GM21723 (cell line): ENCODE measurements around the gene KRT9.
"Not testable (repeated sequence)": the region's sequence is repeated elsewhere in the genome, so short reads cannot be mapped to it uniquely, and the experiment has no call there.

ENCODE experiments used
- ATAC-seq: cut with Tn5 transposase; IDR thresholded peaks from one replicate; pipeline ENCODE4 v1.9.1; 2021; ENCODE audit warnings: mild to moderate bottlenecking, moderate library complexity; ENCODE audit not compliant: unreplicated experiment

The KRT9 gene

GRCh38 chr17:41548844-41549595, 22.8 kb downstream of the KRT9 start:
- peak; percentile 73 for ATAC-seq

- no peak for ATAC-seq
These were observed 23.7 kb downstream of the KRT9 start for GRCh38 chr17:41547921-41548843.

GRCh38 chr17:41547378-41547841, 24.4 kb downstream of the KRT9 start:
- ATAC-seq: no peak

- ATAC-seq: no peak
These were observed 25.0 kb downstream of the KRT9 start for GRCh38 chr17:41546819-41547218.

DNA sequence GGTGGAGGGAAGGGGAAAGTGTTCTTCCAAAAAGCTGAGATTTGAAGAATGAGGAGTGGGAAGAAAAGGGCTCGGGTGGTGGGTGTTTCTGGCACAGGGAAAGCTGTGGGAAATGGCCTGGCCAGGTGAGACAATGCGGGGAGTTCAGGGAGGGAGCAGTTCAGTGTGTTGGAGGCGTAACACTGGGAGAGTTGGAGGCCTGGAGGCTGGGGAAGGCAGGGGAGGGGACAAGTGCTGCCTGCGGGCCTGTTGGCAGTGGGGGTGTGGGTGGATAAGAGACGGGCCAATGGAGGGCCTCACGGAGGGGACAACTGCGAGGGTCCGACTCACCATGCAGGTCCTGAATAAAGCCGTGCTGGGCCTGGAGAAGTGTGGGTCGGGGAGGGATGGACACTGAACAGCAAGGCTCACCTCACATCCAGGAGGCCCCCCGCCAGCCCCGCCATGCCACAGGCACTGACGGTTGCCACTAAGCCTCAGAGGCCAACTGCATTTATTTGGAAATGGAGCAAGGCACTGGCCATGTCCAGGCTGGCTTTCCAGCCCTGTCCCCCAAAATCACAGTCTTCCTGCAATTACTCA, 25.9 kb downstream of the KRT9 start:
- no peak for ATAC-seq

GRCh38 chr17:41544935-41545334, 26.9 kb downstream of the KRT9 start:
- ATAC-seq: no peak

DNA sequence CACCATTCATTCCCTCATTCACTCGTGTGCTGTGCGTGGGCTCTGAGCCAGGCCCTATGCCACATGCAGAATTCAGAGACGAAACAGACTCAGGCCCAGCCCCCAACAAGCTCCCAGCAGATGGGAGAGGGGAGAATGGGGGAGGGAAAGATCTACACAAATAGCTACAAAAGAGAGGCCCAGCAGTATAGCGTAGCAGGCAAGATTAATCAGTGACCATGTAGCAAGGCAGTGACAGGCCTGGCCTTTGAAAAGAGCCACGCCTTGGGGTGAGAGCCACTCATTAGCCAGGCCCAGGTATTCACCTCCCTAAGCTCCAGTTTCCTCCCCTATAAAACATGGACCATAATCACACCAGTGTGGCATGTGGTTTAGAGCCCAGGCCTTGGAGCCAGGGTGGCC, 27.4 kb downstream of the KRT9 start:
- ATAC-seq: no peak

- ATAC-seq: not testable (repeated sequence)
These were observed 29.1 kb downstream of the KRT9 start for GRCh38 chr17:41542786-41543185.

DNA sequence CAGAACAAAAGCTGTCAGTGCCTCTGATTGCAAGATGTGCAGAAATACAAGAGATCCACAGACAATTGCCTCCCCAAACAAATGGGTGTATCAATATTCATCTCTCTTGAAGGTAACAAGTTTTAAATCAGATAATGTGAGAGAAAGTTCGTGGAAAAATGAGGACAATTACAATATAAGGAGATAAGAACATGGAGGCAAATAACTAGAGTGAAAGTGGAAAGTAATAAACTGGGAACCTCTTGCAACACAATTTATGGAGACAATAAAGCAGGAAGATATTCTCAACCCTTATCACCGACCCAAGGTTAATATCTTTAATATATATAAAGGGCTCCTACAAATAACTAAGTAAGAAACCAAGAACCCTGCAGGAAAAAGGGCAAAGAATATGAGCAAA, 29.5 kb downstream of the KRT9 start:
- ATAC-seq: no peak

- no peak for ATAC-seq
These were observed 30.8 kb downstream of the KRT9 start for GRCh38 chr17:41540921-41541625.

- no peak for ATAC-seq
These were observed 31.7 kb downstream of the KRT9 start for GRCh38 chr17:41539979-41540701.

GRCh38 chr17:41539071-41539492, 32.8 kb downstream of the KRT9 start:
- no peak for ATAC-seq

DNA sequence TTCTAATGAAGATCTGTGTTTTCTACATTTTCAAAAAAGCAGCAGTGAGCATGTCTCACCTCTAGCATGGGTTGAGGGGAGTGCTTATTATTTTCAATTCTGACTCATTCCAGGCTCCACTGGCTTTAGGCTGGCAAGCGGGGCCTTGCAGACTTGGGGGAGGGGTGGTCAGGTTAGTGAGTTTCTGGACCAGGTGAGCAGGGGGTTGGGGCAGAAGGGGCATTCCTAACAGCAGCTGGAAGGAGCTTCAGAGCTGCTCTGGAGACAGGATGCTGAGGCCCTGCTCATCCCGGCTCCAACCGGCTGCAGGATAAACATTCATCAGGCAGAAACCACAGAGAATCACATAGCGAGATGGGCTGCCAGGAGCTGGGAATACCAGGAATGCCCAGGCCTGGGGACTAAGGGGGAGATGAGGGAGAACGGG, 33.3 kb downstream of the KRT9 start:
- ATAC-seq: no peak

DNA sequence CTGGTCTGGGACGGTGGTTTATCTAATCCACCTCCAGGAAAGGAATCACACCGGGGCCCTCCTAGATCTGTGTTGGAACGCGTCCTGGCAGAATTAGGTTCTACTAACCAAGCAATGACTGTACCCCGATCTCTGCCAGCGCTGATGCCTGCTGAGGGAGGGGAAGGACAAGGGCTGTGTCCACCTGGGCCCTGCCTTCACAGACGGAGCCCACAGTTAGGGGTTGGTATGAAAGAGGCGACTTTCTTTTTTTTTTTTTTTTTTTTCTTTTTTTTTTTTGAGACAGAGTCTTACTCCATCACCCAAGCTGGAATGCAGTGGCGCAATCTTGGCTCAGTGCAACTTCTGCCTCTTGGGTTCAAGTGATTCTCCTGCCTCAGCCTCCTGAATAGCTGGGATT, 33.9 kb downstream of the KRT9 start:
- ATAC-seq: no peak

DNA sequence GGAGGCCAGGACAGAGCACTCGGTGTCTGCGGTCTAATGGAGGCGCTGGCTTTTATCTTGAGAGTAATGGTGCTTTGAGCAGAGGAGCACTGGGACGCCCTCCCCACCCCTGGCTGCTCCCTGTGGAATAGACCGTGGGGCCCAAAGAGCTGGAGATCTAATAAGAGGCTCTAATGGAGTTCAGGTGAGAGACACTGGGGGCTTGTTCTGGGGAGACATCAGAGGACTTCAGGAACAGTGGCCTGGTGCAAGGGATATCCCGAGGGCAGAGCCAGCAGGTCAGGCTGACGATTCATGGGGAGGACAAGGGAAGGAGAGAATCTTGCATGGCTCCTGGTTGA, 34.3 kb downstream of the KRT9 start:
- no peak for ATAC-seq

- ATAC-seq: no peak
These were observed 34.9 kb downstream of the KRT9 start for GRCh38 chr17:41536741-41537613.

DNA sequence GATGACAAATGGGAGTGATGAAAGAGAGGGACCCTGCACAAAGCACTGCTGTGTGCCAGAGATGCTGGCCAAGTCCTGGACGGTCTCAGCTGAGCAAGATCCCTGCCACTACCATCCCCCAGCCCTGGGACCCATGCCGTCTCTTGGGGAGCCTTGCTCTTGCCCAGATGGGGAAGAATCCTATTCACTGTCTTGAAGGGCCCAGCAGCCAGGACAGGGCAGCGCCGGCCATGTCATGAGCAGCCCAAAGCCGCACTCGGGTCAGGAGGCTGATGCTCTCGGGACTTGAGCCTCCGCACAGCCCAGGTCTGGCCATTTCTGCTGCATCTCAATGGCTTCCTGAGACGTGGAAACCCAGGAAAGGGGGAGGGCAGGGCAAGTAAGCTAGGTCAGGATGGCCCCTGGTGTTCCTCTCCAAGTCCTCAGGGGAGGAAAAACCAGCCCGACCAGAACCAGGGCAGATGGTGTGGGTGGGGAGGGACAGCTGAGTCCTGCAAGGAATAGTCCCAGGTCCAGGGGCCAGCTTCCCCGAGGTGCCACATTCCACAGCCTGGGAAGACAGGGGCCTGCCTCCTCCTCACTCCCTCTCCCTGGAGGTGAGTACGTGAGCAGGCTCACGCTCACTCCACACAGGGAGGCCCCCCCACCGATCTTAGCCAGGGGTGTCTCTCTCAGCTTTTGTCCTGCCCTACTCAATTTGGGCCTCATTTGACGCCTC, 35.9 kb downstream of the KRT9 start:
- no peak for ATAC-seq

DNA sequence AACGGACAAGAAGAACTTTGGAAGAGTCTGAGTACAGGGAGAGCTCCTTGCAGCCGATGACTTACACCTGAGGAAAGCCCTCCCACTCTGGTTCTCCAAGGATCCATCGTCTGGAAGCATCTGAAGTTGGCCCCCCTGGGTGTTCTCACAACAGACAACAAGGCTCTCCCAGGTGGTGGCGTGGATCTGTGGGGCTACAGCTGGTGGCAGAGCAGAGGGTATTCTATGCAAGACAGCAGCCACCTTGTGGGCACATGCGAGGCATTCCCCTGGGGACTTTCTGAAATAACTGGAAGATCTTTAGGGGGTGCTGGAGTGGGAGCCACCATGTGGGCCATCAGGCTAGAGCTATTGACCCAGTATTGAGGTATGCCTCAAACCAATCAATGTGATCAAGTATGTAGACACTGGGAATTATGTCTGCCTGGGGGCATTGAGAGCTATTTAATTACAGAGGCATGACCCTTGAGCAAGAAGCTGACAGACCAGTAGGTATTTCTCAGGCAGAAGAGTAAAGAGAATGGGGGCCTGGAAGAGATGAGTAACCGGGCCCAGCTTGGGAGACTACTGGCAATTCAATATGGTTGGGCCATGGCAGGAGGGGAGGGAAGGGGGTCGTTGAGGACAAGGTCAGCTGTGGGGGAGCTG, 36.8 kb downstream of the KRT9 start:
- ATAC-seq: no peak
